OCI-LY7 (cell line): ENCODE measurements around the gene CCR4.
"Not testable (repeated sequence)": the region's sequence is repeated elsewhere in the genome, so short reads cannot be mapped to it uniquely, and the experiment has no call there.

Source experiments
- EZH2phosphoT487 ChIP-seq: fragments of 200-600 bp; sonication (generic); IDR thresholded peaks from 2 replicates; pipeline ENCODE4 v1.6.1; 2018; ENCODE audit warnings: low read depth, borderline replicate concordance, mild to moderate bottlenecking, mixed run types, antibody characterized with exemption, low read length, moderate library complexity, mixed read lengths
- TF ChIP-seq, protein P1 (sequence below): fragments of 200-600 bp; sonication (generic); conservative IDR thresholded peaks from 2 replicates; pipeline ENCODE4 v1.5.1; 2014; ENCODE audit warnings: mild to moderate bottlenecking, antibody characterized with exemption, low read length, moderate library complexity, mixed read lengths

DNA sequence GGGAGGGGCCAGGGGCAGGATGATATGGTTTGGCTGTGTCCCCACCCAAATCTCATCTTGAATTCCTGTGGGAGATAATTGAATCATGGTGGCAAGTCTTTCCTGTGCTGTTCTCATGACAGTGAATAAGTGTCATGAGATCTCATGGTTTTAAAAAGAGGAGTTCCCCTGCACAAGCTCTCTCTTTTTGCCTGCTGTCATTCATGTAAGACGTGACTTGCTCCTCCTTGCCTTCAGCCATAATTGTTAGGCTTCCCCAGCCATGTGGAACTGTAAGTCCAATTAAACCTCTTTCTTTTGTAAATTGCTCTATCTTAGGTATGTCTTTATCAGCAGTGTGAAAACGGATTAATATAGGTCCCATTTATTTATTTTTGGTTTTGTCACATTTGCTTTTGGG lies 20.2 kb upstream of the CCR4 start:
- TF ChIP-seq, protein P1, sequence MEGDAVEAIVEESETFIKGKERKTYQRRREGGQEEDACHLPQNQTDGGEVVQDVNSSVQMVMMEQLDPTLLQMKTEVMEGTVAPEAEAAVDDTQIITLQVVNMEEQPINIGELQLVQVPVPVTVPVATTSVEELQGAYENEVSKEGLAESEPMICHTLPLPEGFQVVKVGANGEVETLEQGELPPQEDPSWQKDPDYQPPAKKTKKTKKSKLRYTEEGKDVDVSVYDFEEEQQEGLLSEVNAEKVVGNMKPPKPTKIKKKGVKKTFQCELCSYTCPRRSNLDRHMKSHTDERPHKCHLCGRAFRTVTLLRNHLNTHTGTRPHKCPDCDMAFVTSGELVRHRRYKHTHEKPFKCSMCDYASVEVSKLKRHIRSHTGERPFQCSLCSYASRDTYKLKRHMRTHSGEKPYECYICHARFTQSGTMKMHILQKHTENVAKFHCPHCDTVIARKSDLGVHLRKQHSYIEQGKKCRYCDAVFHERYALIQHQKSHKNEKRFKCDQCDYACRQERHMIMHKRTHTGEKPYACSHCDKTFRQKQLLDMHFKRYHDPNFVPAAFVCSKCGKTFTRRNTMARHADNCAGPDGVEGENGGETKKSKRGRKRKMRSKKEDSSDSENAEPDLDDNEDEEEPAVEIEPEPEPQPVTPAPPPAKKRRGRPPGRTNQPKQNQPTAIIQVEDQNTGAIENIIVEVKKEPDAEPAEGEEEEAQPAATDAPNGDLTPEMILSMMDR: not testable (repeated sequence)
- TF ChIP-seq EZH2phosphoT487: not testable (repeated sequence)
